Measurements from ENCODE around the gene TUBGCP5.

TUBGCP5 gene

GRCh38 chr15:22958487-22959280 lies 80.7 kb downstream of the TUBGCP5 start:
- Histone ChIP-seq H3K27ac (ENCODE audit: extremely low read depth, low read depth, low read length) (no peak overlapping the region), H3K4me3 (ENCODE audit: low read depth, low read length) (no peak overlapping the region), H3K4me1 (ENCODE audit: control insufficient read depth, insufficient read depth, low read length) (no peaks in the 10 kb centered on the region; the same call in 1 of the 2 replicates), H3K9me3 (ENCODE audit: control insufficient read depth, insufficient read depth, low read depth, low read length) (no peaks in the 10 kb centered on the region), H3K36me3 (ENCODE audit: control insufficient read depth in 2 of 2, insufficient read depth in 1 of 2, low read length in 2 of 2) (no peaks in the 10 kb centered on the region; a peak in 1 of 3 replicates)
- ChIA-PET POLR2A (interaction anchor here (0.7 kb wide), 1 partner anchor 478 kb away, joined by 6 read pairs; no protein-coding TSS in a partner anchor), CTCF (interaction anchor here (0.6 kb wide), 1 partner anchor 109 kb away, joined by 3 read pairs; no protein-coding TSS in a partner anchor)
- TF ChIP-seq KLF10 (tag by site-specific recombination; IDR thresholded peaks at IDR 0.05): no peak
- no peak for TF ChIP-seq SALL2 (tag by site-specific recombination; IDR thresholded peaks at IDR 0.05; ENCODE audit: borderline replicate concordance)
- TF ChIP-seq ZNF335 (tag by site-specific recombination; conservative IDR thresholded peaks at IDR 0.05): no peak
- TF ChIP-seq, protein P1, sequence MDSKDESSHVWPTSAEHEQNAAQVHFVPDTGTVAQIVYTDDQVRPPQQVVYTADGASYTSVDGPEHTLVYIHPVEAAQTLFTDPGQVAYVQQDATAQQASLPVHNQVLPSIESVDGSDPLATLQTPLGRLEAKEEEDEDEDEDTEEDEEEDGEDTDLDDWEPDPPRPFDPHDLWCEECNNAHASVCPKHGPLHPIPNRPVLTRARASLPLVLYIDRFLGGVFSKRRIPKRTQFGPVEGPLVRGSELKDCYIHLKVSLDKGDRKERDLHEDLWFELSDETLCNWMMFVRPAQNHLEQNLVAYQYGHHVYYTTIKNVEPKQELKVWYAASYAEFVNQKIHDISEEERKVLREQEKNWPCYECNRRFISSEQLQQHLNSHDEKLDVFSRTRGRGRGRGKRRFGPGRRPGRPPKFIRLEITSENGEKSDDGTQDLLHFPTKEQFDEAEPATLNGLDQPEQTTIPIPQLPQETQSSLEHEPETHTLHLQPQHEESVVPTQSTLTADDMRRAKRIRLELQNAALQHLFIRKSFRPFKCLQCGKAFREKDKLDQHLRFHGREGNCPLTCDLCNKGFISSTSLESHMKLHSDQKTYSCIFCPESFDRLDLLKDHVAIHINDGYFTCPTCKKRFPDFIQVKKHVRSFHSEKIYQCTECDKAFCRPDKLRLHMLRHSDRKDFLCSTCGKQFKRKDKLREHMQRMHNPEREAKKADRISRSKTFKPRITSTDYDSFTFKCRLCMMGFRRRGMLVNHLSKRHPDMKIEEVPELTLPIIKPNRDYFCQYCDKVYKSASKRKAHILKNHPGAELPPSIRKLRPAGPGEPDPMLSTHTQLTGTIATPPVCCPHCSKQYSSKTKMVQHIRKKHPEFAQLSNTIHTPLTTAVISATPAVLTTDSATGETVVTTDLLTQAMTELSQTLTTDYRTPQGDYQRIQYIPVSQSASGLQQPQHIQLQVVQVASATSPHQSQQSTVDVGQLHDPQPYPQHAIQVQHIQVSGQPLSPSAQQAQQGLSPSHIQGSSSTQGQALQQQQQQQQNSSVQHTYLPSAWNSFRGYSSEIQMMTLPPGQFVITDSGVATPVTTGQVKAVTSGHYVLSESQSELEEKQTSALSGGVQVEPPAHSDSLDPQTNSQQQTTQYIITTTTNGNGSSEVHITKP (tag by site-specific recombination; IDR thresholded peaks at IDR 0.05): no peak
- TF ChIP-seq ZNF18 (tag by site-specific recombination; IDR thresholded peaks at IDR 0.05): no peak
- no peak for TF ChIP-seq BCL11A (tag by site-specific recombination; IDR thresholded peaks at IDR 0.05; ENCODE audit: low read depth)
- no peak for TF ChIP-seq ZNF26 (tag by site-specific recombination; IDR thresholded peaks at IDR 0.05)
- no peak for TF ChIP-seq HOXA7 (CRISPR knock-in tag; IDR thresholded peaks at IDR 0.05; ENCODE audit: borderline replicate concordance)

DNA sequence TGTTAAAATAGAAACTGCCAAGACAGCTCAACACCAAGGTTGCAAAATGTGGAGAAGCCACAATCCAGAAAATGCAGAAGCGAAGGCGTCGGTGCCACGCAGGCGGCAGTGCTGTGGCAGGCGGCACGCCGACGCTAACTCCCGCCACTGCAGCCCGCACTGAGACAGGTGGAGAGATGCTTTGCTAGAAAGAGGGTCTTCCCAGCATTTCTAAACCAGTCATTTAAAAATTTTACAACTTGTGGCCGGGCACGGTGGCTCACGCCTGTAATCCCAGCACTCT lies 82.5 kb downstream of the TUBGCP5 start:
- Histone ChIP-seq H3K4me1 (ENCODE audit: control insufficient read depth, insufficient read depth, low read length) (no peaks in the 10 kb centered on the region; the same call in 1 of the 2 replicates), H3K4me3 (ENCODE audit: low read depth, low read length) (no peak overlapping the region), H3K9me3 (ENCODE audit: control insufficient read depth, insufficient read depth, low read depth, low read length) (no peaks in the 10 kb centered on the region), H3K36me3 (ENCODE audit: control insufficient read depth in 2 of 2, insufficient read depth in 1 of 2, low read length in 2 of 2) (no peaks in the 10 kb centered on the region; a peak in 1 of 3 replicates), H3K27ac (ENCODE audit: extremely low read depth, low read depth, low read length) (no peak overlapping the region)
- ChIA-PET POLR2A (no interaction called here), CTCF (no interaction called here)
- TF ChIP-seq ZNF140 (tag by site-specific recombination; IDR thresholded peaks at IDR 0.05): no peak
- no peak for TF ChIP-seq ZBTB20 (tag by site-specific recombination; IDR thresholded peaks at IDR 0.05)
- TF ChIP-seq ZNF654 (tag by site-specific recombination; IDR thresholded peaks at IDR 0.05; ENCODE audit: low read depth): no peak
- TF ChIP-seq ZNF658 (tag by site-specific recombination; IDR thresholded peaks at IDR 0.05): no peak
- TF ChIP-seq ZNF449 (tag by site-specific recombination; IDR thresholded peaks at IDR 0.05): no peak
- no peak for TF ChIP-seq ELK4 (IDR thresholded peaks at IDR 0.05; ENCODE audit: borderline replicate concordance, low read depth, low read length)
- no peak for TF ChIP-seq ZFP37 (tag by site-specific recombination; IDR thresholded peaks at IDR 0.05)
- no peak for TF ChIP-seq PATZ1 (tag by site-specific recombination; IDR thresholded peaks at IDR 0.05)
- no peak for TF ChIP-seq ZFHX2 (tag by site-specific recombination; conservative IDR thresholded peaks at IDR 0.05)
- no peak for TF ChIP-seq BCL11B (tag by site-specific recombination; IDR thresholded peaks at IDR 0.05; ENCODE audit: low read depth)
- no peak for TF ChIP-seq ZNF175 (tag by site-specific recombination; IDR thresholded peaks at IDR 0.05)
- TF ChIP-seq ZNF239 (tag by site-specific recombination; IDR thresholded peaks at IDR 0.05): no peak
- no peak for TF ChIP-seq ZNF621 (tag by site-specific recombination; IDR thresholded peaks at IDR 0.05)
- no peak for TF ChIP-seq MYNN (tag by site-specific recombination; IDR thresholded peaks at IDR 0.05; ENCODE audit: borderline replicate concordance)
- no peak for TF ChIP-seq MEIS1 (CRISPR knock-in tag; IDR thresholded peaks at IDR 0.05; ENCODE audit: borderline replicate concordance)
